Stimulated activated CD4-positive, alpha-beta T cell treated with anti-CD3 and anti-CD28 coated beads, Interleukin-4, amount 100 ng/mL, for 1 hour (primary cell): ENCODE data around the gene GNB1L.

ENCODE experiments used
- DNase-seq: peaks from one replicate; pipeline ENCODE4 v3.0.0-alpha.2; 2020

The GNB1L gene

DNA sequence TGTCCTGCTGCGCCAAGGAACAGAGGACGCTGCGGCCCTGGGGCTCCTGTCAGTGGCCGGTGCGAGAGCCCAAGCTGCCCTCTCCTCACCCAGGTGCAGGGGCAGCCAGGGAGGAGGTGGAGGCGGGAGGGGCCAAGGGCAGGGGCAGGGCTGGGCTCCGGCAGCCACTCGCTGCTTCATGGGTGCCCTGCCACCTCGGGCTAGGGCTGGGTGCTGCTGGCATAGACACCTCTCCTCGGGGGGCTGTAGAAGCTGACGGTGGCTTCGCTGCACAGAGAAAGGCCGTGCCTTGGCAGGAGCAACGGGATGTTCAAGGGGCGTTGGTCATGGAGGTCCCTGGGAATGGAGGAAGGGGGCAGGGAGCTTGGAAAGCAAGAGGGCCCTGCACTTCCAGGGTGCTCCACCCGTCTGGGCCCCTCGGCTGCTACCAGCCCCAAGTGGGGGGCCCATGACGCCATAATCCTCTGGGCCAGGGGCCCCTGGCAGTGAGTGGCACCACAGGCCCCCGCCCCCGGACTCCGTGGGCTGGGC, 95.7 kb downstream of the GNB1L start:
- DNase-seq: no peak

DNA sequence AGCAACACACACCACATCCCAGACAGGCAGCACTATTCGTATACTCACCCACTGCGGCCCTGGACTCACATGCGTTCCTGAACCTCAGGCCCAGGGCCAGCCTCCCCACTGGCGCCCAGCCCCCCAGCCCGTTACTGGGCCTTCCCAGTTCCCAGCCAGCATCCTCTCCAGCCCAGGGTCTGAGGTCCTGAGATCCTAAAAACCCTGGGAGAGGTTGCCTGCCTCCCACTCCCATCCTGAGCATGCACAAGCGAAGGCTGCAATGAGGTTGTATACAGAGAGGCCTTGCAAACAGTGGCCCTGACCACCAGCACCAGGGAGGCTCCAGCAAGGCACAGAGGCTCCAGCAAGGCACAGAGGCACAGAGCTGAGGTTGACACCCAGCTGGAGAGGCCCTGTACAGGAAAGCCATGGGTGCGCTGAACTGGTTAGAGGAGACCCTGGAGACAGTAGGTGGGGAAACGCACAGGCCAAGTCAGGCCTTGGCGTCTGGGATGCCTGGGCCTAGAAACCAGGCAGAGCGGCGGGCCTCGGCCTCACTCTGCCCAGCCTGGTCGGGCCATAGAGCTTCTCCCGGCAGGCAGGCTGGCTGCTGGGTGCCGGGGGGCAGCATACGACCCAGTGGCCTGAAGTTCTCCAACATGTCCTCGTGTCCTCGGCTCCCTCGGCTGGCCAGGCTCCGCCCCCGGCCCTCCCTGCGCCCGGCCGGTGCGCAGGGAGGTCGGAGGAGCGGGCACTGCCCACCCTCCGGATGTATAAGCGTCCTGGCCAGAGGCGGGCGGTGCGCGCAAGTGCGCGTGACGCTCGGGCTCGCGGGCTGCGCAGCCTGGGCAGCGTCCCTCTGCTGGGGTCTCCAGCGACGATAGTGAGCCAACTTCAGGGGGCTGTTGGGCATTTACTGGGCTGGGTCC, 96.4 kb downstream of the GNB1L start:
- no peak for DNase-seq

DNA sequence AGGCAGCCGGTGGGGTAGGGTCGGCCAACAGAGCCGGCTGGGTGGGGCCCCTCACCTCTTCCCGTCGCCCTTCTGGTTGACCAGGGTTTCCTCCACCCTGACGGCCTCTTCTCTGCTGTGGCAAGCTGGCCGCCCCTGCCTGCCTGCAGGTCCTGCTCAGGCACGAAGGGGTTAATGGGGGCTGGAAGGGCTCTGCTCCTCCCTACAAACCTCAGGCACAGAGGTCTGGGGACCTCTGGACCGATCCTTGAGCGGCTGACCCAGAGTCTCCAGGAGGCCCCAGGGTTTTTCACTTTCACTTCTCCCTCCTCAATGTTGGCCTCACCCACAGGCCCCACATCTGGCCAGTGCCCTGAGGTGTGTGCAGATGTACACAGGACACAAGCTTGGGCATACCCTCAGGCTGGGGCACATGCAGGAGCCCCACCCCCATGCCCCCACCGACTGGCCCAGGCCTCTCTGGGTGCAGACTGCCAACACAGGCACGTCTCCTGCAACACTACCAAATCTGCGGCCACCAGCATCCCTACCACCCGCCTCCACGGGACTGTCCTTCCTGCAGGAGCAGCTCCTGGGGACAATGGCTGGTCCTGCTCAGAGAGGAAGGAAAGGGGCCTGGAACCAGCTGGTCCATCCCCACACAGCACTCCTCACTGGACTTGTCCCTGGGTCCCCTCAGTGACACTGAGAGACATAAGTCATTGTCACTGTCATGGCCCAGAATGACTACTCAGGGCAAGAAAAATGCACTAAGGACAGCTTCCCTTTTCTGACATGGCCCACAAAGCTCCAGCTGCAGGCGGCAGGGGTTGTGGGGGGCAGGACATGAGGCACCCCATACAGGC, 97.3 kb downstream of the GNB1L start:
- DNase-seq: no peak

DNA sequence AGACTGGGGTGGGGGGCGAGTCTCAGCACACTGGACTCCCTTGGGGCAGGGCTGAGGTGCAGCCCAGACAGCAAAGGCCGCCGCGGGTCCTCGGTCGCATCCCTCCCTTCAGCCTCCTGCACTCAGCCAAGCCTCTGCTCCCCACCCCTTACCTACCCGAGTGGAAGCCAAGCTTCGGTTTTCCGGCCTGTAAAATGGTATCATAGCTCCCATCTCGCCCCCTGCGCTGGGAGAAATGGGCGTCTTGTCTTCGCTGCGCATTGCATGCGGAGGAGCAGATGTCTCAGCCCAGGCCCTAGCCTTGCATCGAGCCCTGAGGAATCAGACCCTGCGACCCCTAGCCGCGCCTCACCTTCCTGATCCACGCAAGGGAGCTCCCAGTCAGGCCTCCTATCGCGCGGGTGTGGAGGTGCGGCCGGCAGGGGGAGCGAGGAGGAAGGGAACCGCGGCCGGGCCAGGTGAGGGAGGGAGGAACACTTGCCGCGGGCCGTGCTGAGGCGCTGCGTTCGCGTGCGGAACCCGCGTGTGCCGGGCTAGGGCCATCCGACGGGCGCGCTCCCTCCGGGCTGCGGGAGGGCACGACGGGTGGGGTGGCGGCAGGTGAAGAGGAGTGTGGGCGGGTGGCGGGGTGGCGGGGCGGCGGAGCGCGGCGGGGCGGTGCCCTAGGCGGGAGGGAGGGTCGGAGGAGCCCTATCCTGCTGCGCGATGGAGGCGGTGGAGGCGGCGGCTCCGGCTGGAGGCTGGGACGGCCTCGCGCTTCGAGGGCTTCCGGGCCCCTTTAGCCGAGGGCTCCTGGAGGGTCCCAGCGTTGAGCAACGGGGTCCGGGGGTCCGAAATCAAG, 98.2 kb downstream of the GNB1L start:
- DNase-seq: peak; percentile 73

DNA sequence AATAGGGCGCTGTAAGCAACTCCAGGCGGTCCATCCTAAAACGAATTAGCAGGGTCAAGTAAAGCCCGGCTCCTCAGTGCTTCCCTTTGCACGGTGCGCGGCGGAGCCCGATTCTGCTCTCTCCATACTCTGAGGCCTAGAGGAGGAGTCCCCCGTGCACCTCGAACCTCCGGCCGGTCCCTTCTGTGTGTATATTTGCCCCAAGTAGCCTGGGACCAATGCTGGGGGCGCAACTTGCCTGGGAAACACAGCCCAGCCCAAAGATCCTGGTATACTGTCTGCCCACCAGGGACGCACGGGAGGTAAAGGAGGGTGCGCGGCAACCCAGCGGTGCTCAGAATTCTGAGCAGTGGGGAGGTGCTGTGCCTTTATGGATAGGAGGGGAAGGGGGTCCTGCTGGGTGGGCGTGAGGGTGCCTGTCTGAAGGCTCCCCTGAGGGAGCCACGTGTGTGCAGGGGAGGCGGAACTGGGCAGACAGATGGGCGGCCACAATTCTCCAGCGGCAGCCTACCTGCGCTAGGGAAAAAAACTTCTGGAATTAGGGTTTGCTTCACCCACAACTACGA, 98.9 kb downstream of the GNB1L start:
- no peak for DNase-seq

DNA sequence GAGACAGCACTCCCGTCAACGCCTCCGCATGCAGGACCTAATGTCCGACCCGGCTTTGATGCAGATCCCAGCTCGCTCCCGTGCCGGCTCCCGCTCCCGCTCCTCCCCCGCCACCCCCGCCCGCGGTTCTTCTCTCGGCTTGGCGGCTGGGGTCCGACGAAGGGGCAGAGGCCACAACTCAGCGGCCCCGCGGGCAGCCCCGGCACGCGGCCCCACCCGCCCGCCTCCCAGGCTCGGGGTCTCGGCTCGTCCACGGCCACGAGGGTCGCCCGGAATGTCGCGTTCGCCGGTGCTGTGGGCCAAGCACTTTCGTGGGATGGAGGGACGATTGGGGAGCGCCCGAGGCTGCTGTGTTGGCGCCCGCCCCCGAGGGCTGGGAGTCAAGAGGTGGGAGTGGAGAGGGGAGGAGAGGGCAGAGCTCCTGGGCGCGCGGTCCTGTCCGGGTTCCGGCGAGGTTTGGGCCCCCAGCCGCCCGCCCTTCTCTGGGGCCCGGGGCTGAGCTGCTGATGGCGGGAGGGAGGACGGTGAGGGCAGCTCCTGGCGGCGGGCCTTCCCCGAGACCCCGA, 99.4 kb downstream of the GNB1L start:
- no peak for DNase-seq

DNA sequence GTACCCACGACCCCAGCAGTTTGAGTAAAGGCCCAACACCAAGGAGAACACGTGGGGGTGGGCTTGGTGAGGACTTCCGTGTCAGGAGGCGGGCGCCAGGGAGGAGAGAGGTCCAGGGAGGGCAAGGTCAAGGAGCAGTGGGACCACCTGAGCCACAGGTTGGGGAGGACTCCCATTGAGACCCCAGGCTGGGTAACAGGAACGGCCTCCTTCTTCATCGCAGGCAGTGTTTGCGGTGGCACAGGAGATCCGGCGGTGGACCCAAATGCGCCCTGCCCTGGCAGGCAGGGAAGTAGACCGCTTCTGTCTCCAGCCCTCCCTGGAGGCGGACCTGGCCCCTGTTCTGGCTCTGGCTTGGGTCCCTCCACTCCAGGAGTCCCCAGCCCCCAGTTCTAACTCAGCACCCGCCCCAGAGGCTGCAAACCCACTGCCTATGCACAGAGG, 100.0 kb downstream of the GNB1L start:
- no peak for DNase-seq

DNA sequence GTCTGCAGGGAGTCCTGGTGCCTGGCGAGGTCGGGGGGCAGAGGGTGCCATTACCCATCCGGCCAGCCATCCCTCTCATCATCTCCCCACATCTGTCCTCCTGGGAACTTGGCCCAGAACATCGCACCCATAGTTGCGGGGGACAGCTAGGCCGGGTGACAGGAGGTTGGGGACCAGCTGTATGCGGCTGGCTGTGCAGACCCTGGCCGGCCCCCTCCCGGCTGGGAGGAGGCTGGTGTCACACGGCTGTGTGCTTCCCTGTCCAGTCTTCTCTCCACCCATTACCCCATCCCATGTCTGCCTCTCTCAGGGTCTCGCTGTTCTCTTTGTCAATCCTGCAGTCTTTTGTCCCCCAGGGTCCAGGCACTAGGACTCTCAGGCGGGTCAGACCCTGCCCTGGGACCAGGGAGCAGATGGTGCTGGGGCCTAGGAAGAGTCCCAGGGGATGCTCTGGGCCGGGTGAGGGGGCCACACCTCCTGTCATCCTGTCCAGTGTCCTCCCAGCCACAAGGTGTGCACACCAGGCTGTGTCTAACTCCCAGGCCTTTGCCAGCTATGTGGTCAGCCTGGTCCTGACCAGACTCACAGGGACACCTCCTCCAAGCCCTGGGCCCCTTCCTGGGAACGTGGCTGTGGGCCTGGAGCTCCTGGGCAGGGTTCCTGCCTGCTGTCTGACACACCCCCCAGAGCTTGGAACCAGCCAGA, 100.5 kb downstream of the GNB1L start:
- DNase-seq: no peak

DNA sequence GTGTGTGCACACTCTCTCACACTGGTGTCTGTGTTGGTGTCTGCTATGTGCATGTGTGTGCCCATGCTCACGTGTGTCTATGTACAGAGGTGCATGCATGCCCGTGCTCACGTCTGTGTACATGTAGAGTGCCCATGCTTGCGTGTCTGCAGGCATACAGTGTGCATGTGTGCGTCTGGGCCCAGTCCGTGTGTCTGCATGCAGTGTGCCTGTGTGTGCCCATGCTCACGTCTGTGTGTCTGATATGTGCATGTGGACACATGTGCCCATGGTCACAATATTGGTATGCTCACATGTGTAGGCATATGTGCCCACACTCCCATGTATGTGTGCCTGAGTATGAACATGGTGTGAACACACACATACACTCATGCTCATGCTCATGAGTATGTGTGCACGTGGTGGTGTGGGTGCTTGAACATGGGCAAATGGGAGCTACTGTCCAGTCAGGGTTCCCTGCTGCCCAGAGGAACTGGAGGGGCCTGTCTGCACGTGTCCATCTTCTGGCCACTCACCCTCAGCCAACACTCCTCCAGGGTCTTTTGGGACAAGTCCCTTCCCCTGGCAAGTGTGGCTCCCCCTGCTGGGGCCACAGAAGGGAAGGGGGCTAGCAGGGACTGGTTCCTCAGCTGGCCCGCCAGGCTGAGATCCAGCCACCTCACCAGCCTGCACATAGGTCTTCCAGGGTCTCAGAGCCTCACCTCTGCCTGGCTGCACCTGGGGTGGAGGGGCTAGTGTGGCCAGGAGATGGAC, 101.4 kb downstream of the GNB1L start:
- no peak for DNase-seq

DNA sequence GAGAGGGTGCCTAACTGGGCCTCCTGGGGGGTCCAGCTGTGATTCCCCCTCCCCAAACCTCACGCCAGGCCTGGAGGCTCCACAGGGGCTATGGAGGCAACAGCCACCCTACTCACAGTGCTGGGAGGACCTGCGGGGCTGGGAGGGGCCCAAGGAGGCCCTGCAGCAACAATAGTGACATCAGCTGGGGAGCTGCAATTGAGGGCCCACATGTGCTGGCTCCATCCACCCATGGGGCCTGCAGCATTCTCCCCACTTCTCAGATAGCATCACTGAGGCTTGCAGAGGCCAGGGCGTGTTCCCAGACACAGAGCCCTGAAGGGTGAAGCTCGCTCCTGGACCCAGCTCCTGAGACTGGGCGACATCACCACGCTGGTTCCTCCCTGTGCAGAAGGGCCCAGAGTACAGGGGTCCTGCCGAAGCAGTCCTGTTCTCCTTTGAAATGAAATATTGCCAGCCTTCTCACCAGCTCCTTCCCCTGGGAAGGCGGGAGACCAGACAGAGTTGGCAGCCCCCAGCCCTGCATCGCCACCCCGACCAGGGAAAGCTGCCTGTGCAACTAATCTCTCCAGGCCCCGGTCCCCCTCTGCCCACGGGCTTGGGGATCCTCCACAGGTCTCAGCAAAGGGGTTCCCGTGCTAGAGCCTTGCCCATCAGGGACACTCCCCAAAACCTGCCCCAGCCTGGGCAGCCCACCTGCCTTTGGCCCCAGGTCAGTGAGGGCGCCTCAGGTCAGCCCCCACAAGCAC, 103.0 kb downstream of the GNB1L start:
- DNase-seq: no peak

DNA sequence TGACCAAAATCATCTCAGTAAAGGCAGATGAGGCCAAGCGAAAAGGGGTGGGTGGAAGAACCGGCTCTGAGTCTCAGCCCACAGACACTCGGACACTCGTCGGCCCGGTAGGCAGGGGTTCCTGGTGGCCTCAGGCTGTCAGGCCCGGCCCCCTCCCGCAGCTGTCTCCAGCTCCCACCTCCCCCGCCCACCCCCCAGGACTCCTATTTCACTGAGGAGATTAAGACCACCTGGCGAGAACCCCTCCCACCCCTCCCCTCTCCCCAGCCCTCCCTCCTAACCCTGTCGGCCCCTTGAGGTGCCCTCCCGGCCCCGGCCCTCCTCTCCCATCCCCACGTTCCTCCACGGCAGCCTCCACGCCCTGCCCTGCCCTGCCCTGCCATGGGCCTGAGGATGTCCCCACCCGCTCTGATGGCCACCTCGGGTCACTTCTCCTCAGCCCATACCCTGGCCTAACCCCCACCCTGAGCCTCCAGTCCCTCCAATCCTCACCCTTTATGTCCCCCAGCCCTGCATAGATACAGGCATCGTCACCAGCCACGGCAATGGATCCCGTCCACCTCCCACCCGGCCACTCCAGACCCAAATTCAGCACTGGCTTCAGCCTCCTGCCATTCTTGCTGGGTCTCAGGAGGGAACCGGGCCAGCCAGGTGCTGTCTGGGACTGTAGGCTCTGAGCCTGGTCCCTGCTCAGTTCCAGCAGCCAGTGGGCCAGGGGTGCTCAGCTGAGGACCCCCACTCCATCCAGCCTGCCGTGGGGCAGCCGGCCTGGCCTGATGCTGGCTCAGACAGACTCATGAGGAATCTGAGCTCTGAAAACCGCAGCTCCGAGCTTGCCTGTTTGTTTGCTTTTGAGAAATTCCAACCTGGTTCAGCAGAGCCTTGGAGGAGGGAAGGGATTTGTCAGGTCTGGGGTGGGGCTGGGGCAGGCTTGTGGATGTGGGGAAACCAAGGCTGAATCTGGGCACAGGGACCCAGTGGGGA, 103.9 kb downstream of the GNB1L start:
- DNase-seq: no peak

DNA sequence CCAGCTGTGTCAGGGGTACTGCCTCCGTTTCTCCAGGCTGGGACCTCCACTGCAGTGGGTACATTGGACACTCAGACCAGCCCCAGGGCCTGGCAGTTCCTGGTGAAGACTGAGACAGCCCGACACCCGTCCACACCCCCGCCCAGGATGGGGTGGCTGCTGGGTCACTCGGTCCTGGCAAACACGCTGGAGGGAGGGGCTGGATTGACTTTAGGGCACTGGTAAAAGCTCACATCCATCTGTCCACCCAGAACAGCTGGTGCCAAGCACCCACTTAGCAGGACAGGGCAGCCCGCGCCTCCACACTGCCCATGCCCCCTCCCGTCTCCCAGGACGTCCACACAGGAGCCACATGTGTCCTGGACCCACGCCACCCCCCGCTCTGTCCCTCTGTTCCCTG, 104.8 kb downstream of the GNB1L start:
- no peak for DNase-seq

DNA sequence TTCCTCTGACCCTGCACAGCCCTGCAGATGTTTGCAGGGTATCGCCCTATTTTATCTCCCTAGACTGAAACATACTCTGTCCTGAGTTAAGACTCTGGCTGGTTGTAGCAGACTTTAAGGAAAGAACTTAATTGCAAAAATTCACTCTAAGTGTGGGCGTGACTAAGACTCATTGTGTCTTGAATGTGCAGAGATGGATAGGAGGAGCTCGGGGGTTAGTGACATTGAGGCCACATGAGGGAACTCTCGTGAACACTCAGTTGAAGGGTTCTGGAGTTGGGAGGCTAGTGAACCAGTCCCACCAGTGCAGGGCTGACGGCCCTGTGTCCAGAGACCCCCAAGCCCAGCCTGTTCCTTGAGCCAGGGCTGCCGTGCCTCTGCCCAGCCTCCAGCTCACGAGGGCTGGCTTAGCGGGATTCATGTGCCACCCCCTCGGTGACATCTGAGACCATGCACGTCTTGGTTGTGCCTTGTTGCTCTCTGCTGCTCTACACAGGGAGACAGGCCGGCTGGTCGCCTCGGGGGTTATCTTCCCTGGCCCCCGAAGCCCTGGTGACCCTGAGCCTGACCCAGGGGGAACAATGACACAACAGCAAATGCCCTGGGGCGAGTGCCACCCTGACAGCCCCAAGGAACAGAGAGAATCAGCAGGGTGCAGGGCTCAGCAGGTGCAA, 105.5 kb downstream of the GNB1L start:
- no peak for DNase-seq

DNA sequence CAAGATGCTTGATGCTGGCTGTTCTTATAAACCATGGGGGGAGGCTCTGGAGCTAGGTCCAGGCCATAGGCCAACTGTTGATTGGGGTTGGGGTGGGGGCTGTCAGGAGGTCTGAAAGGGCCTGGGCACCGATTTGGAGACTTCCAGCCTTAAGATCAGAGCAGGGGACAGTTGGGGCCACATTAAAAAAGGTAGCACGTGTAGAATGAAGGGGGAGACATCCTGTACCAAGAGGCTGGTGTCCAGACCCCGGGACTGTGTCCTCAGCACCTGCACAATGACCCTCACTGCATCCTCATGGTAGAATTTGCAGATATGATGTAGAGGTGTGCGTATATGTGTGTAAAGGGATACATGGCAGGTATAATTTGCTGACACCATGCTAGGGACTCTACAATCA, 106.5 kb downstream of the GNB1L start:
- DNase-seq: no peak

DNA sequence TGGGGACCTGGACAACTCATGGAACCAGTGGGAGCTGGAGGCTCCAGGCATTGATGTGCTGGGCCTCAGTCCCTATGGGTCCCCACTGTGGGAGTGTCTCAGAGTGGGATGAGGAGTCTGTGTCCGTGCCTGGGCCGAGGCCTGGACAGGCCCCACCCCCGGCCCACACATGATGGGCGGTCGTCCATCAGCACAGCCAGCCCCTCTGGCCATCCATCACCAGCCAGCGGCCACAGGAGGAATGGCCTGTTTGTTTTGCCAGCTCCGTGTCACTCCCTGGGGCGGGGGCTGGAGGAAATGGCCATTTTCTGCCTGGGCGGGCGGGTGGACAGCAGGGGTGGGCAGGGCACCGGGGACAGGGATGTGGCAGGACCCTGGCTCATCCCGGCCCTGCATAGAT, 107.1 kb downstream of the GNB1L start:
- no peak for DNase-seq

DNA sequence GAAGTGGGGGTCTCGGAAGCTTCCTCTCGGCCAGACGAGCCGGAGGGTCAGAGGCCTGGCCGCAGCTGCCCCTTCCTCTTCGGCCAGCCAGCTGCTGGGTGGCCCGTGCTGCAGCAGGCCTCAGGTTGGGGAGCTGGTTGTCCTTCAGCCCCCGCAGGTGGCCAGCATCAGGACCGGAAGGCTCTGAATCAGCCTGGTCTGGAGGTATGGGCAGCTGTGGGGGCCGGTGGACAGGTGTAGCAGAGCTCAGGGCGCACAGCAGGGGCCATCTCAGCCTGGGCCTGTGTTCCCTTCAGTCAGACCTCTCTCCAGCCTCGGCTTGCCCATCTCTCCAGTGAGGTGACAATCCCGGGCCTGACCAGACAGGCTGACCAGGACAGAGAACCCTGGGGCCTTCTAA, 107.9 kb downstream of the GNB1L start:
- DNase-seq: no peak

DNA sequence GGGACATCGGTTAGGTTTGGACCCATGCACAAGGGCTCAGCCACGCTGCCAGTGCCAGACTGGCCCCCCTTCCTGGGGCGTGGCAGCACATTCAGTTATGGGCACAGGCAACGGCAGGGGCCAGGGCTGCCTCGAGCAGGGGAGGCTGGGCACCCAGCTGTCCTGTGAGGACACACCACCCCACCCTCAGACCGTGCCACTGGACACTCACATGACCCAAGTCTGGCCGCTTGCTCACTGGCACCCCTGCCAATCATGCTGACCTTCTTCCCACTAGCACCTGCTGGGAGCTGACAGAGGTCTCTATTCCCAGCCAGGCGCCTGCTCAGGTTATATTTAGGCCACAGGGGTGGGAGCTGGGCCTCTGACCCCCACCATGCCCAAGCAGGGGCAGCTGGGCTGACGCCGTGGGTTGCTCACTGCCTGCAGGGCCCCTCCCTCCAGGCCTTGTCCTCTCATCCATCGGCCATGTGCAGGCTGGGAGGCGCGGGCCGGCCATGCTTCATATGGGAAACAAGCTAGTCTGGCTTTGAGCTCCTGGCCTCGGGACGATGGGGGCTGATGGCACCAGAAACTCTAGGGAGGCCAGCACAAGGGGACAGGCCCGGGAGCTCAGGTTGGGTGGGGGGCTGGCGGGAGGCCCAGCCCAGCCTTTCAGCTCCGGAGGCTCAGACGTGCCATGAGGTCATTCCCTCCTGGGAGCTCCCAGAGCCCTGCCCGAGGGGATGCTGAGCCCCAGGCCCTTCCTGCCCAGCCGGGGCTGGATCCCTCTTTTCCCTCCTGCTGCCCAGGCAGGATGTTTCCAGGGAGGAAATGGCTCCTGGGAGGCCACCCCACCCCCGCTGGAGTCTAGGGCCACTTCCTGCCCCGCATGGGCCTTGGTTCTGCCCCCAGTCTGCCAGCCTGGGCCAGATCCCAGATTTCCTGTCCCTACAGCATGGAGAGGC, 109.2 kb downstream of the GNB1L start:
- DNase-seq: no peak
